ENCODE results near the gene HOXA10.

Gene HOXA10

DNA sequence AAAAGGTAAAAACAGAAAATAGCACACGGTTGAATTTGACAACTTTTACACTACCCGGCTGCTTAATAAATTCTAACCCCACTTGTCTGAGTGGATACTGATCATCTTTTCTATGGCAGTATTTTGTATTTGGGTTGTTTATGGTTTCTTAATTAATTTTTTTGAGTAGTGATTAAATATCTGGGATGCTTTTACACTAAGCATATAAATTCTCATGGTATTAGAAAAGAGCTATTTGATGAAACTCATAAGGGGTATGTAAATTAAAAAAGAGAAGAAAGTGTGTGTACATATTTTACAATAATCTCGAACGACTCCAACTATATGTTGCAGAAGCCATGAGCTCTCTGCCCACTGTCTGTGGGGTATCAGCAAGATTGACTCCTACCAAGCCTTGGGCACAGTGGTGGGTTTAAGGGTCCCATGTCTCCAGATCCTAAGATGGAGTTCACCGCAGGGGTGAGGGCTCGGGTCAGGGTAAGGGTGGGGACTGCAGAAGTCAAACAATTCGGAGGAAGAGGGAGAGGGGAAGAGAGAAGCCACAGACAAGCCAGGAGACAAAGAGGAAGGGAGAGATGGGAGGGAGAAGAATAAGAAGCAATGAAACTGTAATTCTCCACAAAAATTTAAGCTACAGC is 33.3 kb upstream of the HOXA10 start:
- no peak for TF ChIP-seq TAF1 (IDR thresholded peaks at IDR 0.05; ENCODE audit: borderline replicate concordance, insufficient read depth, low read length)
- TF ChIP-seq FOXP2 (optimal IDR thresholded peaks at IDR 0.05; ENCODE audit: borderline replicate concordance, extremely low read depth, extremely low read length, insufficient read depth): no peak
- no peak for TF ChIP-seq POLR2AphosphoS5 (IDR thresholded peaks at IDR 0.05; ENCODE audit: low read depth, low read length)
- TF ChIP-seq SIN3A (IDR thresholded peaks at IDR 0.05; ENCODE audit: borderline replicate concordance, insufficient read depth, low read length): no peak
- TF ChIP-seq, protein P1, sequence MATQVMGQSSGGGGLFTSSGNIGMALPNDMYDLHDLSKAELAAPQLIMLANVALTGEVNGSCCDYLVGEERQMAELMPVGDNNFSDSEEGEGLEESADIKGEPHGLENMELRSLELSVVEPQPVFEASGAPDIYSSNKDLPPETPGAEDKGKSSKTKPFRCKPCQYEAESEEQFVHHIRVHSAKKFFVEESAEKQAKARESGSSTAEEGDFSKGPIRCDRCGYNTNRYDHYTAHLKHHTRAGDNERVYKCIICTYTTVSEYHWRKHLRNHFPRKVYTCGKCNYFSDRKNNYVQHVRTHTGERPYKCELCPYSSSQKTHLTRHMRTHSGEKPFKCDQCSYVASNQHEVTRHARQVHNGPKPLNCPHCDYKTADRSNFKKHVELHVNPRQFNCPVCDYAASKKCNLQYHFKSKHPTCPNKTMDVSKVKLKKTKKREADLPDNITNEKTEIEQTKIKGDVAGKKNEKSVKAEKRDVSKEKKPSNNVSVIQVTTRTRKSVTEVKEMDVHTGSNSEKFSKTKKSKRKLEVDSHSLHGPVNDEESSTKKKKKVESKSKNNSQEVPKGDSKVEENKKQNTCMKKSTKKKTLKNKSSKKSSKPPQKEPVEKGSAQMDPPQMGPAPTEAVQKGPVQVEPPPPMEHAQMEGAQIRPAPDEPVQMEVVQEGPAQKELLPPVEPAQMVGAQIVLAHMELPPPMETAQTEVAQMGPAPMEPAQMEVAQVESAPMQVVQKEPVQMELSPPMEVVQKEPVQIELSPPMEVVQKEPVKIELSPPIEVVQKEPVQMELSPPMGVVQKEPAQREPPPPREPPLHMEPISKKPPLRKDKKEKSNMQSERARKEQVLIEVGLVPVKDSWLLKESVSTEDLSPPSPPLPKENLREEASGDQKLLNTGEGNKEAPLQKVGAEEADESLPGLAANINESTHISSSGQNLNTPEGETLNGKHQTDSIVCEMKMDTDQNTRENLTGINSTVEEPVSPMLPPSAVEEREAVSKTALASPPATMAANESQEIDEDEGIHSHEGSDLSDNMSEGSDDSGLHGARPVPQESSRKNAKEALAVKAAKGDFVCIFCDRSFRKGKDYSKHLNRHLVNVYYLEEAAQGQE (IDR thresholded peaks at IDR 0.05; ENCODE audit: insufficient read depth in 1 of 2, low read depth in 2 of 2, low read length in 2 of 2): no peak

DNA sequence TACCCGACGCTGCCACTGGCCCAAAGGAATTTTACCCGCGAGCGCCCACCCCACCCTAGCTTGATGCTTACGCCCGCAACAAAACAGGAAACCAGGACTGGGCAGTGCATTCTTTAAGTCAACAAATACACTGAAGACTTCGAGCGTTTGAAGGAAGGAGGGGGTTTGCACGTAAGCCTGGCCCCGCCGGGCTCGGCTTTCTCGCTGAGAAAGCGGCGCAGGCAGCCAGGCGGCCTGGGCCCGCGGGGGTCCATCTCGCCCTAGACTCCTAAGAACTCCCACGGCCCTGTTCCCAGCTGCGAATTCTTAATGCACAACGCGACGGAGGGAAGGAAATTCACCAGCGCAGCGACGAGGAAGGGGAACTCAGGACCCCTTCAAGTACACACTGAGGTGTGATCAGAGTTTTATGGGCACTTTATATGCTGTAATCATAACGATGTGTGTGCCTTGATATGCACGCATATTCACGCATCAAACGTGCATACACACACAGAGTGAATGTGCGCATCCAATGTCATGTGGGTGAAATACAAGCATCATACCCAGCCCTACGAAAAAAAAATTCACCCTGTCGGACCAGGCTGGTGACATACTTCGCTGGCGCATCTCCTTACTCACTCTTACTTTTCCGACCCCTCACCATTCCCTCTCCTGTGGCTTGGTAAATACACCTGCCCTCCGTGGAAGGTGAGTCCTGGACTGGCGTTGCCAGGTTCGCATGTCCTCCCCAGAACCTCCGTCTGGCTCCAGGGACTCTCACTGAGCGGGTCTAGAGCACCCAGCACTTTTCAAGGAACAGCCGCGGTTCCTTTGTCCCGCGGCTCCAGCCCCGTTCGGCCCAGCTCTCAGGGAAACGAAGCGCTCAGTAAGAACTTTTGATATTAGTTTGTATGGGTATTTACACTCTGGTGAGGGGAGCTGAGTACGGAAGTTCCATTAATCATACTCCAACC is 31.5 kb upstream of the HOXA10 start:
- TF ChIP-seq, protein P1 (IDR thresholded peaks at IDR 0.05; ENCODE audit: insufficient read depth in 1 of 2, low read depth in 2 of 2, low read length in 2 of 2): no peak
- no peak for TF ChIP-seq FOXP2 (optimal IDR thresholded peaks at IDR 0.05; ENCODE audit: borderline replicate concordance, extremely low read depth, extremely low read length, insufficient read depth)
- TF ChIP-seq POLR2AphosphoS5 (IDR thresholded peaks at IDR 0.05; ENCODE audit: low read depth, low read length): no peak
- no peak for TF ChIP-seq TAF1 (IDR thresholded peaks at IDR 0.05; ENCODE audit: borderline replicate concordance, insufficient read depth, low read length)
- TF ChIP-seq SIN3A (IDR thresholded peaks at IDR 0.05; ENCODE audit: borderline replicate concordance, insufficient read depth, low read length): no peak

DNA sequence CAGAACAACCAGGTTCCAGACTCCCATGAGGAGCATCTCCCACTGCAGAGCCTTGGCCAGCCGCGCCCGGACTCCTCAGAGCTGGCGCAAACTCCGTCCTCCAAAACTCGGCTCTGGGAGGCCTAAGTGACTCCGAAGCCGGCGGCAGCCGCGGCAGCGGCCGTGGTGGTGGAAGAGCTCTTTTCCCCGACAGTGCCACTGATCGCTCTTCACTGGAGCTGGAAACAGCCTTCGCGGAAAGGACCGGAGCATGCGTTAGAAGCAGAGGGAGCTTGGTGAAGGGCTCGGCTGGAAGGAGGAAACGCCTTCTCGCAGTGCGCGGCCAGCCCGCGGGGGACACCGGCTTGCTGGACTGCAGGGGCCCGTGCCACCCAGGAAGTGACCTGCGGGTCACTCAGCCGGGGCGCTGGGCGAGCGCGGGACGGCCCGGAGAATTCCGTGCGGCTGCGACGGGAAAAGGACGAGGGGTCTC is 30.8 kb upstream of the HOXA10 start:
- TF ChIP-seq, protein P1 (IDR thresholded peaks at IDR 0.05; ENCODE audit: insufficient read depth in 1 of 2, low read depth in 2 of 2, low read length in 2 of 2): no peak
- TF ChIP-seq SIN3A (IDR thresholded peaks at IDR 0.05; ENCODE audit: borderline replicate concordance, insufficient read depth, low read length) (no peak), POLR2AphosphoS5 (IDR thresholded peaks at IDR 0.05; ENCODE audit: low read depth, low read length) (no peak), FOXP2 (optimal IDR thresholded peaks at IDR 0.05; ENCODE audit: borderline replicate concordance, extremely low read depth, extremely low read length, insufficient read depth) (no peak), TAF1 (IDR thresholded peaks at IDR 0.05; ENCODE audit: borderline replicate concordance, insufficient read depth, low read length) (no peak)

DNA sequence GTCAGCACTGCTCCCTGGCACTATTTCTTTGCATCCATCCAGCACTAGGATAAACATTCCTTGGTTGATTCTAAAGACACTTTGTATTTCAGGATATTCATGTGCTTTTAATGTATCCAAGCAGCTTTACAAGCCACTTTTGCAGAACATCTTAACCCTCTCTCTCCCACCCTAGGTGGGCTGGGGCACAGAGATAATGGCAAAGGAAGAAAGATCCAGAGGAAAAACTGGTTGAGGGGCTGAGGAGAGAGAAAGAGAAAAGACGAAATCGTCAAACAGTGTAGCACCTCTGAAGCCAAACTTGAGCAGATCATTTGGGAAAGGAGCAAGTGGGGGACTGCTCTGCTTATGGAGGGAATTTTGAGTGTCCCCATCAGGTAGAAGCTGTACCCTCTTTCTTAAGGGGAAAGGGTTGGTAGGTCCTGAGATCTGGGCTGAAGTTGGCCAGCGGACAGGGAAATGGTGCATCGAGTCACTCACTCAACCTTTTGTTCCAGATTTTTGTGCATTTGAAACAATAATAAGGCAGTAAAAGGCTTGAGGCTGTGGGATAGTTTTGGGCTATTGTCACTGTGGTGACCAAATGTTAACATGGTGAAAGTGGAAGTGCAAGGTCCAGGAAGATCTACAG is 30.0 kb upstream of the HOXA10 start:
- TF ChIP-seq TAF1 (IDR thresholded peaks at IDR 0.05; ENCODE audit: borderline replicate concordance, insufficient read depth, low read length) (no peak), FOXP2 (optimal IDR thresholded peaks at IDR 0.05; ENCODE audit: borderline replicate concordance, extremely low read depth, extremely low read length, insufficient read depth) (no peak), POLR2AphosphoS5 (IDR thresholded peaks at IDR 0.05; ENCODE audit: low read depth, low read length) (no peak), SIN3A (IDR thresholded peaks at IDR 0.05; ENCODE audit: borderline replicate concordance, insufficient read depth, low read length) (no peak)
- TF ChIP-seq, protein P1 (IDR thresholded peaks at IDR 0.05; ENCODE audit: insufficient read depth in 1 of 2, low read depth in 2 of 2, low read length in 2 of 2): no peak
